ENCODE measurements around the gene ATP8A2. TPM values are rescaled to one million over a fixed set of nuclear protein-coding genes. Genes with fewer than 3 reads are reported as not detected.

Gene ATP8A2
- total and polyA plus RNA-seq, 2 of the 8 experiments (the other 6 are each of a cell fraction or from before 2014, with no cell fraction given): 2.4 to 8.3 TPM

DNA sequence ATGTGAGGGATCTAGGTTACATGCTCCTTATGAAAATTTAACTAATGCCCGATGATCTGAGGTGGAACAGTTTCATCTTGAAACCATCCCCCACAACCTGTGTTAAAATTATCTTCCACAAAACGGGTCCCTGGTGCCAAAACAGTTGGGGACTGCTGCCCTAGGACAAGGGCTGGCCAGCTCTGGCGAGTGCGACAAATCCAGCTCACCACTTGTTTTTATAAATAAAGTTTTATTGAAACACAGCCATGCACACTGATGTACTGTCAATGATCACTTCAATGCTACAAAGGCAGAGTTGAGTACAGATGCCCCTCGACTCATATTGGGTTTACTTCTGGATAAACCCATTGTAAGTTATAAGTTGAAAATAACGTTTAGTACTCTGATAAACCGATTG, 235.3 kb downstream of the ATP8A2 start:
- H3K4me3 ChIP-seq (ENCODE audit: extremely low read depth in 1 of 4, insufficient read depth in 2 of 4, low read depth in 3 of 4, low read length in 4 of 4): no peak overlapping the region
- H3K27me3 ChIP-seq (replicated peaks in 1 of 4; ENCODE audit: control insufficient read depth in 3 of 4, extremely low read depth in 1 of 4, insufficient read depth in 3 of 4, low read length in 3 of 4): no peaks in the 10 kb centered on the region
- ChIA-PET POLR2A (ENCODE audit: partially characterized antibody) (no interaction called here), CTCF (ENCODE audit: partially characterized antibody) (interaction anchor here (0.9 kb wide), 1 partner anchor 33 kb away, joined by 3 read pairs; no protein-coding TSS in a partner anchor)
- H4K5ac ChIP-seq (ENCODE audit: insufficient read length, low read depth, low read length): no peak overlapping the region
- no peak overlapping the region for H3K23ac ChIP-seq (ENCODE audit: insufficient read length)
- H3K79me2 ChIP-seq (ENCODE audit: control insufficient read depth in 1 of 2, insufficient read depth in 2 of 2, low read length in 2 of 2): no peaks in the 10 kb centered on the region
- H3K27ac ChIP-seq (ENCODE audit: low read depth, low read length): no peak overlapping the region
- no peak overlapping the region for H2BK12ac ChIP-seq (ENCODE audit: low read depth, low read length)
- no peak overlapping the region for H3K14ac ChIP-seq (ENCODE audit: insufficient read length)
- no peak overlapping the region for H2BK15ac ChIP-seq (ENCODE audit: low read length)
- H2AK5ac ChIP-seq (ENCODE audit: low read depth, low read length): no peak overlapping the region
- DNase-seq (ENCODE audit: low read depth in 1 of 2, low spot score in 2 of 2) (no peak), FAIRE-seq (no peak)
- no peak overlapping the region for H3K4me2 ChIP-seq (ENCODE audit: insufficient read depth in 1 of 2, low read depth in 2 of 2, low read length in 2 of 2)
- H3K36me3 ChIP-seq (ENCODE audit: control insufficient read depth in 2 of 4, insufficient read depth in 4 of 4, low read length in 3 of 4): no peaks in the 10 kb centered on the region
- H3K56ac ChIP-seq (replicated peaks; ENCODE audit: insufficient read length, low read depth, low read length): no peak overlapping the region
- no peak overlapping the region for H4K91ac ChIP-seq (replicated peaks; ENCODE audit: insufficient read length, low read length)
- H3K9ac ChIP-seq (replicated peaks in 1 of 4; ENCODE audit: extremely low read depth in 1 of 4, low read depth in 3 of 4, low read length in 3 of 4): no peak overlapping the region; a peak in 1 of 7 replicates
- H3K23me2 ChIP-seq (ENCODE audit: low read depth, low read length): no peaks in the 10 kb centered on the region; the same call in 1 of the 2 replicates
- H3K79me1 ChIP-seq (ENCODE audit: low read depth, low read length): no peaks in the 10 kb centered on the region
- H3K9me3 ChIP-seq (ENCODE audit: insufficient read depth in 2 of 2, low read depth in 1 of 2, low read length in 1 of 2): no peaks in the 10 kb centered on the region
- no peak overlapping the region for H2BK120ac ChIP-seq (replicated peaks; ENCODE audit: low read depth, low read length)
- WGBS, 2 experiments (ENCODE audit: extremely low coverage in 1 of 2, insufficient coverage in 1 of 2, insufficient read length in 1 of 2, insufficient replicate concordance in 2 of 2, low coverage in 1 of 2, low lambda C conversion rate in 2 of 2, missing lambda C conversion rate in 1 of 2): 92% methylated on average over 7 of the region's 7 CpGs; no CpG with 5 or more reads in 1 of the 2 experiments
- H2AFZ ChIP-seq (ENCODE audit: low read length): no peak overlapping the region
- H3K18ac ChIP-seq (ENCODE audit: extremely low read depth, low read length): no peak overlapping the region
- H2BK20ac ChIP-seq (ENCODE audit: low read length): no peak overlapping the region
- no peak overlapping the region for H4K8ac ChIP-seq (ENCODE audit: extremely low read depth, insufficient read depth, low read length)
- H2BK5ac ChIP-seq (ENCODE audit: low read depth, low read length): no peak overlapping the region
- H4K20me1 ChIP-seq (replicated peaks in 1 of 2; ENCODE audit: control insufficient read depth in 1 of 2, insufficient read depth in 2 of 2, low read length in 2 of 2): no peaks in the 10 kb centered on the region
- 0 out of 7 replicates have a peak, but pooled peaks cover 0 to 3% (median 0%) of the 10 kb centered on the region in 4 experiments for H3K4me1 ChIP-seq (replicated peaks in 1 of 4; ENCODE audit: control insufficient read depth in 3 of 4, insufficient read depth in 4 of 4, low read length in 3 of 4)
- H3K4ac ChIP-seq (replicated peaks; ENCODE audit: insufficient read length, low read depth, low read length): no peak overlapping the region
- TF ChIP-seq TBP (IDR thresholded peaks at IDR 0.05; ENCODE audit: low read depth, low read length) (no peak), CHD1 (IDR thresholded peaks at IDR 0.05; ENCODE audit: low read depth, low read length) (no peak), ZNF274 (IDR thresholded peaks at IDR 0.05; ENCODE audit: borderline replicate concordance, extremely low read depth, low read length) (no peak), HDAC2 (IDR thresholded peaks at IDR 0.05; ENCODE audit: borderline replicate concordance in 1 of 2, low read depth in 2 of 2, low read length in 2 of 2) (no peak), TAF7 (optimal IDR thresholded peaks at IDR 0.05; ENCODE audit: borderline replicate concordance, low read depth, low read length) (no peak), CEBPB (IDR thresholded peaks at IDR 0.05; ENCODE audit: low read depth, low read length) (no peak), YY1 (IDR thresholded peaks at IDR 0.05; ENCODE audit: low read depth, low read length) (no peak), SAP30 (IDR thresholded peaks at IDR 0.05; ENCODE audit: insufficient read depth, insufficient replicate concordance, low read length) (no peak), SIN3A (conservative IDR thresholded peaks at IDR 0.05 in 1 of 2, IDR thresholded peaks at IDR 0.05 in 1 of 2; ENCODE audit: low read depth in 1 of 2, low read length in 2 of 2) (no peak), SP4 (IDR thresholded peaks at IDR 0.05; ENCODE audit: low read length) (no peak), CTBP2 (IDR thresholded peaks at IDR 0.05; ENCODE audit: borderline replicate concordance, insufficient read depth, insufficient read length, low read length) (no peak), GABPA (IDR thresholded peaks at IDR 0.05; ENCODE audit: borderline replicate concordance, insufficient read depth, low read length) (no peak), EZH2 (IDR thresholded peaks at IDR 0.05; ENCODE audit: low read depth, low read length, severe bottlenecking) (no peak)
- TF ChIP-seq, protein P1, sequence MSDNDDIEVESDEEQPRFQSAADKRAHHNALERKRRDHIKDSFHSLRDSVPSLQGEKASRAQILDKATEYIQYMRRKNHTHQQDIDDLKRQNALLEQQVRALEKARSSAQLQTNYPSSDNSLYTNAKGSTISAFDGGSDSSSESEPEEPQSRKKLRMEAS (IDR thresholded peaks at IDR 0.05): no peak

All from H1 (cell line).